Stimulated activated CD8-positive, alpha-beta memory T cell treated with anti-CD3 and anti-CD28 coated beads, Interleukin-12 subunit alpha, Interleukin-12 subunit beta, amount 100 ng/mL, for 24 hours (primary cell): ENCODE measurements around the gene CDK1.

Experiments used
- DNase-seq: peaks from one replicate; pipeline ENCODE4 v3.0.0-alpha.2; 2020; ENCODE audit errors: extremely low read depth

The CDK1 gene

DNA sequence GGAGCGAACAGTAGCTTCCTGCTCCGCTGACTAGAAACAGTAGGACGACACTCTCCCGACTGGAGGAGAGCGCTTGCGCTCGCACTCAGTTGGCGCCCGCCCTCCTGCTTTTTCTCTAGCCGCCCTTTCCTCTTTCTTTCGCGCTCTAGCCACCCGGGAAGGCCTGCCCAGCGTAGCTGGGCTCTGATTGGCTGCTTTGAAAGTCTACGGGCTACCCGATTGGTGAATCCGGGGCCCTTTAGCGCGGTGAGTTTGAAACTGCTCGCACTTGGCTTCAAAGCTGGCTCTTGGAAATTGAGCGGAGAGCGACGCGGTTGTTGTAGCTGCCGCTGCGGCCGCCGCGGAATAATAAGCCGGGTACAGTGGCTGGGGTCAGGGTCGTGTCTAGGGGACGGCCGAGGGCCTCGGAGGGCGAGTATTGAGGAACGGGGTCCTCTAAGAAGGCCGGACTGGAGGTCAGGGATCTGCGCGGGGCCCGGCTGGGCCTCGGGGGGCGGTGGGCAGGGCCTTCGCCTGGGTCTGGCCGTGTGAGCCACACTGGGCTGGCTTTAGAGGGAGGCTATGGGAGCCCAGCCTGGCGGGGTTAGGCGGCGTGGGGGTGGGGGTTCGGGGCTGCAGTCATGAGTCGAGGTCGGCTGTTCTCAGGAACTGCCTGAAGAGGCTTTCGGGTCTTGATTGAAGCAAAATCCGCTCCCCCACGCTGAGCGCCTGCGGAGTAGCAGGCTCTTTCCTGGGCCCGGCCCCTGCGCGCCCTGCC lies at the start of gene CDK1:
TSS of gene CDK1 (plus strand) at position 265 of the 757 bp plus-strand sequence. CDS start 1,688 bp downstream, outside the sequence.
- peak; percentile 86 for DNase-seq

DNA sequence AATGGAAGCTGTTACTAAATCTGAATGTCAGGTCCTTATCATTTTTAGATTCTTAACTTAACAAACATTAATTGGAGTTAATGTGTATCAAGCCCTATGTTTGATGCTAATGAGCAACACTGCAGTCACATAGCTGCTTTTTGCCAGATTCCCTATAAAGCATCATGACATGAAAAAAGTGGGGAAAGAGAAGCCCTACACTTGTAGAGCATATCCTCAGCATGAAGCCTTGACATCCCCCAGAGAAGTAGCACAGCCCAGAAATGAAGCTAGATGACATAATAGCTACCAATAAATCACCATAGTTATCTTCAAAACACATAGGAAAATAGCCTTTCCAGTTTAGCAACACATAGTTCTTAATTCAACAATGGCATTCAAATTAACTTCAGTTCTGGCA lies 49.2 kb upstream of the CDK1 start:
- DNase-seq: no peak

DNA sequence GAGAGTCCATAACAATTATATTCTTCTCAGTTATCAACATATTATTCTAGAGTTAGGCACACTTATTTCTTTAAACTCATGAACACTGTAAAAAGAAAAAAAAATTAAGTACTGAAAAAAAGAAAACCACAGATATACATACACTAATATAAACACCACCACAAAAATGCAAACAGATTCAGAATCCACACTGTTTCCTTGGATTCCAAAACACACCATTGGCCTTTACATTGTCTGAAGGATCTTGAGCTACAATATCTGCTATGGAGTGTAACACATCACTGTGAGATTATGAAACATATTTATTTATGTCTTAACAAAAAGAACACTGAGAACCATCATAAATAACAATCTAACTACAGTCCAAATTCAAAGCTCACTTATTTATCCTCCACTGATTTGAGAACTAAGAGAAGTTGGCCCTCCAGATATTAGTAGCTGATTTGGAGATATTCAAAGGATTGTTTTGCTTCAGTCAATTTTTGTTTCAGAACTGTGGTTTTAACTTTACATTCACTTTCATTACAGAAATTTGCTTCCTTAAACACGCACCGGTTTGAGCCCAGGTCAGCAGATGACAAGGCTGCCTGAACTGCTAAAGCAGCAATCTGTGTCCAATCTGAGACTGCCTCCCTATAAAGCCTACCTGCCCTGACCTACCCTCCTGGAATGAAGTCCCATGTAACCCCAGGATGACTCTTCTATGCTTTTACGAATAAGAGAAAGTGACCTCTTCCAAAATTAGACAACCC lies 47.0 kb upstream of the CDK1 start:
- DNase-seq: no peak

DNA sequence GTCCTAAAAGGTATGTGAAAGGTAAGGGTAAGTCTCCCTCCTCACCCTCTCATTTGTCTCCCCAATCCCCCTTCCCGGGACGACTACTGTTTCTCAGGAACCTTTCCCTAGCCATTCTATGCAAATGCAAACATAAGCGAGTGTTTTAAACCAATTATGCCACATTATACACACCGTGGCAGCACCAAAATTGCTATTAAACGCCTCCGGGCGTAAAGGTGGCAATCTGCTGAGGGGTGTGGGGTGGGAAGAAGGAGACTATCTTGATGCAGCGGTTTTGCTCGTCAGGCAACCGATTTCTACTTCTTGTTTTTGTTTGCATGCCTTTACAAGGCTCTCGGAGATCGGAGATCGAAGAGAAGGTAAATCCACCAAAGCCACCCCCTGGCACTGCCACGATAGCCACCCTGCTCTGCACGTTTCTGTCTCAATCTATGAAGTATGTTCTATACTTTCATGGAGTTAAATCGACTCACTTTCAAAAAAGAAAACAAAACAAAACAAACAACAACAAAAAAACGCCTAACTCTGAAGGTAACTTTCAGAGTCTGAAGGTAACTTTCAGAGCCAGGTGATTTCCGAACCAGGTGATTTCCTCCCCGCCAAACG lies 46.0 kb upstream of the CDK1 start:
- no peak for DNase-seq

DNA sequence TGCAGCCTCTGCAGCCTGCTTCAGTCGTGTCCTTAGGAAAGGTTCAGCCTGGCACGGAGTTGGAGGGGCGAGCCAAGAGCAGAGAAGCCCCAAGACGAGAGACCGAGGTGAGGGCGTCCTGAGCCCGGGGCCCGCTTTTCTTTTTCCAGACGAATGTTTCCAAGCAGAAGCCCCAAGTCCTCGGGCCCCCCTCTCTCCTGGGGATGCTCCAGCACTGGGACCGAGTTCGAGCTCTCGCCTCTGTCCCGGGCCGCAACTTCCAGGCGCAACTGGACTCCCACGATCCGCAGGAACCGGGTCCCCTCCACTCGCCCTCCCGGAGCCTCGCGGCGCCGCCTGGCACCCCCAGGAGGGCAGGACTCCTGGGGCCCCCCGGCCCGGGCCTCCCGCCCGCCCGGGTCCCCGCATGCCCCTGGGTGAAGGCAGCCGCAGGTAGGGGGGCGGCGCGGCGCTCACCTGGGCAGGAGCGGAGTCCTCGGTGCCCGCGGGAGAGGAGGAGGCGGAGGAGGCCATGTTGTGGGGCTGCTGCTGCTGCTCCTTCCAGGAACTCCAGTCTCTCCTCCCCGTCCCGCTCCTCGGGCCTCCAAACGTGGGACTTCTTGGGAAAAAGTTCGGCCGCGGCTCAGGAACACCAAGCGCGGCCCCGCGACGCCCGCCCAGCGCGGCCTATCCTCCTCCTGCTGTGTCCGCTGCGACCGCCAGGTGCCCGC lies 45.3 kb upstream of the CDK1 start:
- DNase-seq: no peak

DNA sequence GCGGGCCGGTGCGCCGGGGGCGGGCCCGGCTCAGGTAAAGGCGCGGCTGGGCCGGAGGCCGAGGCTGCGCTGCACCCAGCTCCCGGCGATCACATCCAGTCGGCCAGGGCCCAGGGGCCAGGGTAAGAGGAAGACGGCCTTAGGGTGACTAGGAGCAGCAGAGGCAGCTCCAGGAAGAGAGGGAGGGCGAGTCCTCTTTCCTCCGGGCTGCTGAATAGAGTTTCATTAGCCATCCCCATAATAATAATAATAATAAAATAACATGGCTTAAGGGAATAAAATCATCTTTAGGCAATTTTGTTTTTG lies 44.8 kb upstream of the CDK1 start:
- no peak for DNase-seq

DNA sequence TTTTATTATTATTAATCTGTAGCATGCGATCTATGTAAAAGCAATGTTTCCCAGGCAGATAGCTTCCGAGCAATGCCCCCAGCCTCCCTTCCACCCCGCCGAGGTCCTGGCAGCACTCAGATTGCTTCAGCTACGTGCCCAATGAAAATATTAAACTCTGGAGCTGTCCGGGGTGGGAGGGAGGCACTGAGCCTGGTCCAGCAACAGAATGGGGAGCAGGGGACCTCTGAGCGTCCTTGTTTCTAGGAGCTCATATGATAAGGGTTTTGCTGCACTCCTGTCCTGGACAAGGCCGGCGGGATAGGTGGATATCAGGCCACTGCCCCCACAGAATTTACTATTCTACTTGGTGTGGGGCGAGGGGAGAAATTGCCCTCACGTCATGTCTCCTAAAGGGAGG lies 44.5 kb upstream of the CDK1 start:
- DNase-seq: no peak

DNA sequence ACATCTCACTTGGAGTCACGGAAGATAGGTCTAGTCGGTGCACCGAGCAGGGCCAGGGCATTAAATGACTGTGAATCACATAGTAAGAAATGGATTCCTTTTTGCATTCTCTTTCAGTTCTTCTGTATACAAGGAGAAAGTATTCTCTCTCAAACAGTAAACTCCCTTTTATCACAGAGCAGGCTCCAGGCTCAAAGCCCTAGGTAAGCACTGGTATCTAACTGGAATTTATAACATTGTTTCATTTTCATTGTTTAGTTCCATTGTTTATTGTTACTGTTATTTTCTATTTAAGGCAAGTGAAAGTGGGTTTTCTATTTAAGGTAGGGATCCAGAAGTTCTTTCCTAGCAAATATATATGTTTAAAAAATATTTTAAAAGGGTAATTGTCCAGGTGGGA lies 44.1 kb upstream of the CDK1 start:
- DNase-seq: no peak

DNA sequence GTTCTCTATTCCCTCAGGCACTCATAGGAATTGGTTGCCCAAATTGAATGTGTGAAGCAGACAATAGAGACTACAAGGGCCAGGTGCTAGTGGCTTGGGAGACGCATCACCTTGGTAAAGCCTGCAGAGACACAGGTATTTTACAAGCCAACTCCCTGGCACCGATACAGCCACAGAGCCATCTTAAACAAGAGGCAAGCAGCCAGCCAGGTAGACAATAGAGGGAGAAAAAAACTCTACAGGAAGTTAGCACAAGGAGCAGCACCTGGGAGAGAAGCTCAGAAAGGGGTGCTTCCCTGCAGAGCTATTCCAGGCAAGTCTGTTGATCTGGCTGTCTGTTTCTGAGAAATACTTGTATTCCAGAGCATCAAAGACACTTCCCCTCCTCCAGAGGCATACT lies 43.0 kb upstream of the CDK1 start:
- no peak for DNase-seq

DNA sequence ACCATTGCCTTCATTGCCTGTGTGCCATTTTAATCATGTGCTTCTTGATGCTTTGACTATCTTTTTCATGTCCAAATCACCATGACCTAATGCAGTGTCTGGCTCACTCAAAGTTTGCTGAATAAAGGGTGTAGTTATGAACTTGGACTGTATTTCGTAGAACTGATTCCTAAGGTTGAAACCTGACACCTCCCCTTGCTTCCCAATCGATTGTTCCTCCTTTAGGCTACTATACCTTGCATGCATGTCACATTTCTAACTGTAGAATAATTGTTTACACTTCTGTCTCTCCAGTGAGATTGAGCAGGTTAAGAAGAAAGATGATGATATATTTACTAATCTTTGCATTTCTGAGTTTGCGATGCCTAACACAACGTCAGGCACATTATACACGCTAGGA lies 41.0 kb upstream of the CDK1 start:
- no peak for DNase-seq

DNA sequence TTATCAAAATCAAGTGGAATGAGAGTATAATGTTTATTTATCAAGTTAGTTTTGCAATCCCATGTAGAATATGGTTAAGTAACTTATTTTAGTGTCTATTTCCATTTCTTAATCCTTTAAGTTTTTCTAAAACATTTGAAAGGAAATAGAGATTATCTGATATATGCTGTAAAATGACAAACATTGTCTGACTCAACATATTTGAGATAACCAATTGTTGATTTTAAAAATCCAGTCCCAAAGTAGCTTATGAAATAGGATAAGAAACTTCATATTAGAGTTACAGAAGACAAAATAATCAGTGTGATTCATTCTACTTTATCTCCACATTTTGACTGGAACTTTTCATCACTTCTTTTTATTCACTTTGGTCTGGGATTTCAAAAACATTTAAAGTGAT lies 38.7 kb upstream of the CDK1 start:
- no peak for DNase-seq

DNA sequence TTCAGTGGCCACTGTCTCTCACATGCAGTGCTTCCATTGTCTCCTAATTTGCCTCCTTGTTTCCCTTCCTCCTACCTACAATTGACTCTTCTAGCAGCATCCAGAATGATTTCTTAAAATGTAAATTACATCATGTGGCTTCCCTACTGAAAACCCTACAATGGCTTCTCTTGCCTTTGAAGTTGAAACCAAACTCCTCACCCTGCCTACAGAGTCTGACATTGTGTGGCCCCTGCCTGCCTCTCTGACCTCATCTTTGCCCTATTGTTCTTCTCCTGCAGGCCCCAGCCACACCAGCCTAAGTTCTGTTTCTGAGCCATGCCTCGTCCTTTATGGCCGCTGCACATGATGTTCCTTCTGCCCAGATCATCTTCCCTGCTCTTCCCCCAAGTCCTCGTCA lies 35.8 kb upstream of the CDK1 start:
- no peak for DNase-seq

DNA sequence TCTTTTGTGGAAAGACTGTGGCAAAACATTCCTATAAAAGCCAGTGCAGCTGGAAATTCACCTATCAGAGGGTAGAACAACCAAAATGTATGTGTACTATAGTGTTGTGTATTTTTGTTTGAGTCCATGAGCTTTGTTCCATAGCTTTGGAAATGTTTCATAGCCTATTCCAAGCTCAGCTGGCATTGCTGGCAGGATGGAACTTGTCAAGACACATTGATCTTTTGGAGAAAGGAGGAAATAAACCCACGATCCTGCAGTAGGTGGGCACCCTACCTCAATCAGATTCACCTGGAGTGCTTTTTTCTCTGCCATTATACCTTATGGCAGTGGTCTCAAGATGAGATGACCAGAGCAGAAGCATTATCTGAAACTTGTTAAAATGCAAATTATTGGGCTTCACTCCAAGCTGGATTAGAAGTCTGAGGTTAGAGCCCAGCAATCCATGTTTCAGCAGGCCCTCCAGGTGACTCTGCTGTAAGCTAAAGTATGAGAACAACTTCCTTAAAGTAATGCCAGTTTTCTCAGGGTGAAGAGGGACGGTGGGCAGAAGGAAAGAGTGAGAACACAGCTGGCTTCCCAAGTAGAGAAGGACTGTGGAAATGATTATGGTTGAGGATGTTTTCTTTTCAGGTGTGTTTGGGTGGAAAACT lies 30.3 kb upstream of the CDK1 start:
- DNase-seq: no peak

DNA sequence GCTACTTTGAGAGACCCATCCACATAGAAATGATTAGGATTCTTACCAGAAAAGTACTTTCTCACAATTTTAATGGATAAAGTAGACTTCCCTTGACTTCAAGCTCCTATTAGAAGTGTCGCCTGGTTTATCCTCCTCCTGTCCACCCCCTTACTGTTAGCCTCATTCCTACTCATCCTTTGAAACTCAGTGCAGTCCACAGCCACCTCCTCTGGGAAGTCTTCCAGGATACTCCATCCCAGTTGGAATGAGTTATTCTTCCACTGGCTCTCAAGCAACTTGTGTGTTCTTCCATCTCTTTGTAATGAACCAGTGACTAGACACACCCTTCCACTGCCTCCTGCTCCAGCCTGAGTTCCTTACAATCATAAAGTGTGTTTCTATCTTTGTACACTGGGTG lies 25.1 kb upstream of the CDK1 start:
- DNase-seq: no peak

DNA sequence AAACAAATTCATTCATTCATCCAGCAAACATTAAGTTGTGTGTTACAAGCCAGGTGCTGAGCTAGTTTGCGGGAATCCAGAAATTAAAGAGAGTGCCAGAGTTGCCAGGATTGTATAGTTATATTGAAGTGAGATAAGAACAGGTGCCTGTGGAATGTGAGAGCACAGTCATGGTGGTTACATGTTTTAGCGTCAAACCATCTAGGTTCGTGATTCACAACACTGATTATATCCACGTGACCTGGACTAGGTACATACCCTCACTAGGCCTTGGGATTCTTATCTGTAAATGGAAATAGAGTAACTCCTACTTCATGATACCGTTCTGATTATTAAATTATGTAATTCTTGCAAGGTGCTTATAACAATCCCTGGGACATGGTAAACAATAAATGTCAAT lies 24.5 kb upstream of the CDK1 start:
- DNase-seq: no peak

DNA sequence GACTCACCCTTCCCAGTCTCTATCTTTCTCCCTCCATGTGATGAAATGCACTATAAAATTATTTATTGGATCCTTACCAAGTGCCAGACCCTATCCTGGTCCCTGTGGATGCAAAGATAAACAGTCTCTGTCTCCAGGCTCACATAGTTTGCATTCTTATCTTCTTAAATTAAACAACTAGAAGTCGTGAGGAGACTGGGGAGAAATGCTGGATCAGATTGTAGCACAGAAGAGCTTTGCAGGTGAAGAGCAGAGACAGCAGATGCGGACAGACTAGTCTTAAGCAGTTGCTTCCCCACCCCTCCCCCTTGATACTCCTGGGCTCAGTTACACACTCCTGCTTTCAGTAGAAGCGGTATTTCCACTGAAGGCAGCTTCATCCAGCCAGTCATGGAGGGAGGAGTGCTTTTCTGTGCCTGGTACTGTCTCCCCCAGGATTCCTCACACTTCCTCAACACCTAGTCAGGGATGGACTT lies 20.8 kb upstream of the CDK1 start:
- DNase-seq: no peak

DNA sequence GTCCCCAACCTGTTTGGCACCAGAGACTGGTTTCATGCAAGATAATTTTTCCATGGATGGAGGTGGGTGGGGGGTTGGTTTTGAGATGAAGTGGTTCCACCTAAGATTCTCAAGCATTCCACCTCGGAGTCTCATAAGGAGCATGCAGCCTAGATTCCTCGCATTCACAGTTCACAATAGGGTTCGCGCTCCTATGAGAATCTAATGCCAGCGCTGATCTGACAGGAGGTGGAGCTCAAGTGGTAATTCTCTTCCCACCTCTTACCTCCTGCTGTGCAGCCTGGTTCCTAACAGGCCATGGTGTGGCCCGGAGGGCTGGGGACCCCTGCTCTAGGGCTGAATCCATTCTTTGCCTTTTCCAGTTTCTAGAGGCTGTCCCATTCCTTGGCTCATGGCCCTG lies 19.1 kb upstream of the CDK1 start:
- DNase-seq: no peak

DNA sequence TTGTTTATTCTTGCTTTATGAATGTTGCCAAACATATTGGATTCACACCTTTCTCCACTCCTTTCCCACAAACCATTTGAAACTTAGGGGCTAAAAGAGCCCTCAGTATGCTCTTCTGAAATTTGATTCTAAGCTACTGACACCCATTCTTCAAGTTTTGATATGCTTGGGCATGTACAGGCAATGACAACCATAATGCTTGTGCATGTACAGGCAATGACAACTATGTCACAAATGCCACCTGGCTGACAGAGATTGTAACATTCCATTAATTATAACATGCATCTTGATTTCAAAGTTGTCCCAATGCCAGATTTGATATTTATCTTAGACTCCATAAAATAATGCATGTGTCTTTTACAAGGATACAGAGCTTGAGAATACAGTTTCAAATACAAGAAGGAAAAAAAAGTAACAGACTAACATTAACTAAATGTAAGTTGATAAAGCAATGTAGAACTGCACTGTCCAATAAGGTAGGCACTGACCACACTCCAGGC lies 17.5 kb upstream of the CDK1 start:
- no peak for DNase-seq

DNA sequence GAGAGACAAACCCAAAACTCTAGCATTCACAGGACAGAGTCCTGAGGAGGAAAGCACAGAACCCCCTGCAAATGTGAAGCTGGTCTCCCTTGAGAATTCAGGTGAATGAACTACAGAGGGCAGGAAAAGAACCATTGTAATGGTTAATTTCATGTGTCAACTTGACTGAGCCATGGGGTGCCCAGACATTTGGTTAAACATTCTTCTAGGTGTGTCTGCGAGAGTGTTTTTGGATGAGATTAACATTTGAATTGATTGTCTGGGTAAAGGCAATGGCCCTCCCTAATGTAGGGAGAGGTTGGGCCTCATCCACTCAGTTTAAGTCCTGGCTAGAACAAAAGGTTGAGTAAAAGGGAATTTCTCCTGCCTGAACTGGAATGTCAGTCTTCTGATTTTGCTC lies 15.7 kb upstream of the CDK1 start:
- DNase-seq: no peak

DNA sequence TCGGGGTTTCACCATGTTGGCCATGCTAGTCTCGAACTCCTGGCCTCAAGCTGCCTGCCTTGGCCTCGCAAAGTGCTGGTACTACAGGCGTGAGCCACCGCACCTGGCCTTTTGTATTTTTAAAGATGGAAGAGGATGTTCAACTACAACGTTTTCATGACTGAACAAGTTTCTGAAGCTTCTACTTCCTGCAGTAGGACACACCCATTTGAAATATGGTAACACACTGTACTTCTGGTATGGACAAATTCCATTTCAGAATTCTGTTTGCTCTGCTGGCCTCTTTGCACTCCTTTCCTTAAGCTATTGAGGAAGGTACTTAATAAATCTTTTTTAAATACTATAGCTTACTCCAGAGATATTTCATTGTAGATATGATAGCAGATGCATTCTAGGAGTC lies 10.9 kb upstream of the CDK1 start:
- no peak for DNase-seq

DNA sequence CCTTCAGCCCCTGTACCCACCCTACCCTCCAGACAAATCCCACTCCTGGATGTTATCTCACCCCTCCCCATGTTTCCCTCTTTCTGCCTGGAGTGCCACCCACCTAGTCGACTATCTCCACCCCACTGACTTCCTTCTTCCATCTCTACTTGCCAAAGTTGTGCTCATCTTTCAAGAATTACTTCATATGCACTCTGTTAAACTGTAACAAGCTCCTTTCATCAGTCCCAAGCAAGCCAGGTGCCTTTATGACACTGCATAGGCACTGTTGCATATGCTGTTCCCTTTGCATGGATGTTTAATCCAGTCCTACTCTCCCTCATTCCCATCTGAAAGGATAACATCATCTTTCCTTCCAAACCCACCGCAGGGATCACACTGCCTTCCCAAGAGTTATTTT lies 8.9 kb upstream of the CDK1 start:
- no peak for DNase-seq

DNA sequence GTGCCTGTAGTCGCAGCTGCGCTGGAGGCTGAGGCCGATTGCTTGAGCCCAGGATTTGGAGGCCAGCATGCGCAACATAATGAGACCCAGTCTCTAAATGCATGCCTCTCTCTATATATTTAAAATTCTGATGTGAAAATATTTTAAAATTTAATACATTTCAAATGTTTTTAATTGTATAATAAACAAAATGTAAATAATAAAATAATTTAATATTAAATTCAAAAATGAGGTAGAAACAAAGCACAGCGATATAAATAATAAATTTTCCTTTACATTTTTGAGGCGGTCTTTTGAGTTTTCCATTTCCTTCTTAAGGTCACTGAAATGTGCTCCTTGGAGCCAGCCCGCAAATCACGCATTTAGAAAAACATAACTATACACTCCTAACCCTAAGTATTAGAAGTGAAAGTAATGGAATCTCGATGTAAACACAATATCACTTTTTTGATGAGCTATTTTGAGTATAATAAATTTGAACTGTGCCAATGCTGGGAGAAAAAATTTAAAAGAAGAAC lies 523 bp upstream of the CDK1 start:
- no peak for DNase-seq
